HG02678 (cell line): ENCODE measurements around the gene METAP1D.
A peak's percentile ranks its signal among the peaks of the same experiment; 100 is the strongest.

Experiments
- ATAC-seq: cut with Tn5 transposase; IDR thresholded peaks from one replicate; pipeline ENCODE4 v1.9.1; 2021; ENCODE audit warnings: mild to moderate bottlenecking, moderate library complexity; ENCODE audit not compliant: unreplicated experiment

METAP1D gene

GRCh38 chr2:172079416-172079815 lies 79.7 kb downstream of the METAP1D start:
- ATAC-seq = no peak

GRCh38 chr2:172079838-172080640 lies 80.3 kb downstream of the METAP1D start:
- ATAC-seq = no peak

- ATAC-seq = no peak
These were observed 81.0 kb downstream of the METAP1D start for GRCh38 chr2:172080641-172081220.

- ATAC-seq = no peak
These were observed 81.7 kb downstream of the METAP1D start for GRCh38 chr2:172081221-172082022.

GRCh38 chr2:172082105-172082943 lies 82.6 kb downstream of the METAP1D start:
- ATAC-seq = no peak

GRCh38 chr2:172082944-172083627 lies 83.3 kb downstream of the METAP1D start:
- ATAC-seq = no peak

- no peak for ATAC-seq
These were observed 84.1 kb downstream of the METAP1D start for GRCh38 chr2:172083628-172084394.

GRCh38 chr2:172084395-172084644 lies 84.6 kb downstream of the METAP1D start:
- no peak for ATAC-seq

GRCh38 chr2:172084645-172085459 lies 85.1 kb downstream of the METAP1D start:
- peak; percentile 88 for ATAC-seq

GRCh38 chr2:172085460-172086159 lies 85.9 kb downstream of the METAP1D start, which contains the start of gene DLX1:
Gene DLX1 (plus strand): TSS chr2:172085507. CDS start chr2:172085678, 171 bp downstream.
- peak; percentile 17 for ATAC-seq

- peak; percentile 32 for ATAC-seq
These were observed 86.8 kb downstream of the METAP1D start for GRCh38 chr2:172086241-172087206.

GRCh38 chr2:172087207-172087779 lies 87.5 kb downstream of the METAP1D start:
- ATAC-seq = no peak

- ATAC-seq = no peak
These were observed 88.1 kb downstream of the METAP1D start for GRCh38 chr2:172087780-172088244.

GRCh38 chr2:172088245-172089004 lies 88.7 kb downstream of the METAP1D start:
- no peak for ATAC-seq

GRCh38 chr2:172089005-172089504 lies 89.3 kb downstream of the METAP1D start:
- ATAC-seq = no peak

GRCh38 chr2:172089633-172090032 lies 89.9 kb downstream of the METAP1D start:
- no peak for ATAC-seq
